ENCODE results near the gene ADRA1B. TPM values are rescaled to one million over a fixed set of nuclear protein-coding genes. Genes with fewer than 3 reads are reported as not detected.
A peak's percentile ranks its signal among the peaks of the same experiment; 100 is the strongest.

Gene ADRA1B
- total RNA-seq, 4 donors from 2014 or later, result 0.30 to 2.0 (median 2.0) TPM; not detected in 1

GRCh38 chr5:159907689-159908590 lies 8.3 kb upstream of the ADRA1B start:
- H3K4me3 ChIP-seq (ENCODE audit: low read depth, poor library complexity, severe bottlenecking), result no peak overlapping the region
- TF ChIP-seq POLR2A (IDR thresholded peaks at IDR 0.05) (no peak), CTCF (IDR thresholded peaks at IDR 0.05) (no peak)
- intact Hi-C loops (cut with DNase I; ENCODE audit: low total_unique reads), result no loop called here
- peak in 1 of 2 donors; percentile 31 for DNase-seq (ENCODE audit: low spot score in 2 of 2)
- WGBS, 2 donors, result 43 to 48% methylated on average over 7 of the region's 7 CpGs

- intact Hi-C loops (cut with DNase I; ENCODE audit: low total_unique reads), result no loop called here
- no peak overlapping the region for H3K4me3 ChIP-seq (ENCODE audit: low read depth, poor library complexity, severe bottlenecking)
- no peak for TF ChIP-seq CTCF (IDR thresholded peaks at IDR 0.05)
- no peak for TF ChIP-seq POLR2A (IDR thresholded peaks at IDR 0.05)
- WGBS, 2 donors, result 47 to 52% methylated on average over 5 of the region's 5 CpGs
- no peak for DNase-seq (ENCODE audit: low spot score in 2 of 2)
These were observed 7.7 kb upstream of the ADRA1B start for GRCh38 chr5:159908591-159908940.

DNA sequence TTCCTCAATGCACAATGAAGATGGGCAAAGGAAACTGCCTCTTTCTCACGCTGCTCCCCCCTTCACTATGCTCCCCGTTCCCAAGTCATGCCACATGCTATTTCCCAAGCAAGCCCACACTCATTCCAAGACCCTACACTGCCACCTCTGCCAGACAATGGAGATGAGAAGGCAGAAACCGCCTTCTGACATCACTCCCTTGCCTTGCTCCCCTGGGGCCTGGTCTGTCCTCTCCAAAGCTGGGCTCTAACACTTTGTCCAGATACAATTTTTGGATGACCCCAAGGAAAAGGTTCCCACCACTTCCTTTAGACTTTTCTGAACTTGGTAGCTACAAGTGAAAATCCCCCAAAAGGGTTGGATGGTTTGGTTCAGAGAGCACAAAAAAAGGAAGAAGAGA lies 7.2 kb upstream of the ADRA1B start:
- DNase-seq (ENCODE audit: low spot score in 2 of 2), result no peak
- 84 to 87% methylated on average over 3 of the region's 3 CpGs for WGBS, 2 donors
- H3K4me3 ChIP-seq (ENCODE audit: low read depth, poor library complexity, severe bottlenecking), result no peak overlapping the region
- TF ChIP-seq CTCF (IDR thresholded peaks at IDR 0.05) (no peak), POLR2A (IDR thresholded peaks at IDR 0.05) (no peak)
- intact Hi-C loops (cut with DNase I; ENCODE audit: low total_unique reads), result no loop called here

- no peak for TF ChIP-seq CTCF (IDR thresholded peaks at IDR 0.05)
- TF ChIP-seq POLR2A (IDR thresholded peaks at IDR 0.05), result no peak
- no peak overlapping the region for H3K4me3 ChIP-seq (ENCODE audit: low read depth, poor library complexity, severe bottlenecking)
- DNase-seq (ENCODE audit: low spot score in 2 of 2), result no peak
- WGBS, 2 donors, result 89 to 90% methylated on average over 5 of the region's 5 CpGs
- intact Hi-C loops (cut with DNase I; ENCODE audit: low total_unique reads), result no loop called here
These were observed 6.0 kb upstream of the ADRA1B start for GRCh38 chr5:159910207-159910842.

GRCh38 chr5:159910843-159911229 lies 5.4 kb upstream of the ADRA1B start:
- TF ChIP-seq POLR2A (IDR thresholded peaks at IDR 0.05) (no peak), CTCF (IDR thresholded peaks at IDR 0.05) (no peak)
- no peak overlapping the region for H3K4me3 ChIP-seq (ENCODE audit: low read depth, poor library complexity, severe bottlenecking)
- 71% methylated on average over 2 of the region's 2 CpGs for WGBS, 2 donors
- no peak for DNase-seq (ENCODE audit: low spot score in 2 of 2)
- intact Hi-C loops (cut with DNase I; ENCODE audit: low total_unique reads), result no loop called here

Data from lower leg skin (tissue), 4 donors.